ENCODE measurements around the gene DISC1.
"Not testable (repeated sequence)": the region's sequence is repeated elsewhere in the genome, so short reads cannot be mapped to it uniquely, and the experiment has no call there.

DNA sequence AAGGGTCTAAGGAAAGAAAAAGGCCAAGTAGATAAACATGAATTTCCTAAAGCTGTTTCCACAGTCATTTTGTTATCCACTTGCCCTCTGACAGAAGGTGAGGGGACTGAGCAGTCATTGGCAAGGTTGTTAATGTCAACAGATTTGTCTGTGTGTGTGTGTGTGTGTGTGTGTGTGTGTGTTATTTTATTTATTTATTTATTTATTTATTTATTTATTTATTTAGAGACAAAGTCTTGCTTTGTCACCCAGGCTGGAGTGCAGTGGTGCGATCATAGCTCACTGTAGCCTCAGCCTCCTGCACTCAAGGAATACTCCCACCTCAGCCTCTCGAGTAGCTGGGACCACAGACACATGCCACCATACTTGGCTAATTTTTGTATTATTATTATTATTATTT, 158.5 kb downstream of the DISC1 start:
- TF ChIP-seq, protein P1, sequence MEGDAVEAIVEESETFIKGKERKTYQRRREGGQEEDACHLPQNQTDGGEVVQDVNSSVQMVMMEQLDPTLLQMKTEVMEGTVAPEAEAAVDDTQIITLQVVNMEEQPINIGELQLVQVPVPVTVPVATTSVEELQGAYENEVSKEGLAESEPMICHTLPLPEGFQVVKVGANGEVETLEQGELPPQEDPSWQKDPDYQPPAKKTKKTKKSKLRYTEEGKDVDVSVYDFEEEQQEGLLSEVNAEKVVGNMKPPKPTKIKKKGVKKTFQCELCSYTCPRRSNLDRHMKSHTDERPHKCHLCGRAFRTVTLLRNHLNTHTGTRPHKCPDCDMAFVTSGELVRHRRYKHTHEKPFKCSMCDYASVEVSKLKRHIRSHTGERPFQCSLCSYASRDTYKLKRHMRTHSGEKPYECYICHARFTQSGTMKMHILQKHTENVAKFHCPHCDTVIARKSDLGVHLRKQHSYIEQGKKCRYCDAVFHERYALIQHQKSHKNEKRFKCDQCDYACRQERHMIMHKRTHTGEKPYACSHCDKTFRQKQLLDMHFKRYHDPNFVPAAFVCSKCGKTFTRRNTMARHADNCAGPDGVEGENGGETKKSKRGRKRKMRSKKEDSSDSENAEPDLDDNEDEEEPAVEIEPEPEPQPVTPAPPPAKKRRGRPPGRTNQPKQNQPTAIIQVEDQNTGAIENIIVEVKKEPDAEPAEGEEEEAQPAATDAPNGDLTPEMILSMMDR (conservative IDR thresholded peaks at IDR 0.05 in 1 of 2, IDR thresholded peaks at IDR 0.05 in 1 of 2; ENCODE audit: low read depth in 1 of 2, low read length in 2 of 2): not testable (repeated sequence)
- not testable (repeated sequence) for TF ChIP-seq EZH2 (IDR thresholded peaks at IDR 0.05; ENCODE audit: low read length, missing control alignments)

Measured in fibroblast of lung (primary cell).